Activated effector memory CD4-positive, alpha-beta T cell treated with anti-CD3 and anti-CD28 coated beads, Interleukin-2, amount 50 U/mL, for 16 hours (primary cell): ENCODE results near the gene FTL.

Experiments used
- DNase-seq: peaks from one replicate; pipeline ENCODE4 v3.0.0-alpha.2; 2020

FTL gene

GRCh38 chr19:48992581-48993174 lies 27.6 kb downstream of the FTL start:
- DNase-seq: no peak

GRCh38 chr19:48993175-48994034 lies 28.3 kb downstream of the FTL start, which contains the start of the genes GYS1 and RUVBL2:
Gene GYS1, minus strand, starts transcription at chr19:48993309. Its CDS starts 197 bp downstream, at chr19:48993112.
Gene RUVBL2, plus strand, starts transcription at chr19:48993887. Its CDS starts 25 bp downstream, at chr19:48993912.
- DNase-seq: peak; percentile 100

DNA sequence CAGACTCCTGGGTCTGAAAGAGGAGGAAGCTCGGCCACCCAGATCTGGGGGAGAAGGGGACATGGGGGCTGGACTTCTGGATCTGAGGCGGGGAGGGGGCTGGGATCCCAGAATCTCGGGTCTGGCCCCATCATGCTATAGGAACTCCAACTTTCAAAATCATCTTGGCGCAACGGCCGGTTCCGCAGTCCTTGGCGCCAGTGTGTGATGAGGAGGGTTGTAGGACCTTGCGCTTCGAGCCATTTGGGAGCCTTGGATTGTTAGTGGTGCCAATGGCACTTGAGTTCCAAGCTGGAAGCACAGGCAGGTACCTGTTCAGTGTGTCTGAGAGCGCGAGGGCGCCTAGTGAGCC lies 28.9 kb downstream of the FTL start:
- no peak for DNase-seq

- peak; percentile 80 for DNase-seq
Observed at GRCh38 chr19:48997972-48998371, 32.9 kb downstream of the FTL start.

- peak; percentile 89 for DNase-seq
Observed at GRCh38 chr19:48999481-49000325, 34.6 kb downstream of the FTL start.

DNA sequence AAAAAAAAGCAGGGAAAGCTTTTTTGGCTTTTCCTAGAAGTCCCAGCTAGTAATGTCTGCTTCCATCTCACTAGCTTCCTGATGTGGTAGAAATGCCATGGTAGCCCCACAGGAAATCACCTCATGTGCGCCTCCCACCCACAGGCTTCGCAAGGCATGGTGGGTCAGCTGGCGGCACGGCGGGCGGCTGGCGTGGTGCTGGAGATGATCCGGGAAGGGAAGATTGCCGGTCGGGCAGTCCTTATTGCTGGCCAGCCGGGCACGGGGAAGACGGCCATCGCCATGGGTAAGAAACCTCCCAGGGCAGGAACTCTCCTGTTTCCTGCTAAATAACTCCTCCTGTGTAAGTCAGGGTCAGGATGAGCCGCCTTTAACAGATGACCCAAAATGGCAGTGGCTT lies 39.0 kb downstream of the FTL start:
- DNase-seq: no peak

GRCh38 chr19:49004964-49005614 lies 40.0 kb downstream of the FTL start:
- DNase-seq: no peak

- no peak for DNase-seq
Observed at GRCh38 chr19:49006905-49007304, 41.8 kb downstream of the FTL start.

DNA sequence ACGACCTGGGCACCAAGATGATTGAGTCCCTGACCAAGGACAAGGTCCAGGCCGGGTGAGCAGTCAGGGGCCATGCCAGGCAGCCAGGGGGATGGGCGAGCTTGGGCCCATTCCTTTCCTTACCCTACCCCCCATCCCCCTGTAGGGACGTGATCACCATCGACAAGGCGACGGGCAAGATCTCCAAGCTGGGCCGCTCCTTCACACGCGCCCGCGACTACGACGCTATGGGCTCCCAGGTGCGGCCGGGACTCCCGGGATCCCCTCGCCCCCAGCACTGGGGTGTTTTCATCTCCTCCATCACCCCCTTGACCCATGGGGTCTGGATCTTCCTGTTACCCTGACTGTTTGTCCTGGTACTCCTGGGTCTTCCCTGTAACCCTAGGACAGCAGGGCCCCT lies 44.7 kb downstream of the FTL start:
- no peak for DNase-seq

- DNase-seq: no peak
Observed at GRCh38 chr19:49010453-49010852, 45.3 kb downstream of the FTL start.

DNA sequence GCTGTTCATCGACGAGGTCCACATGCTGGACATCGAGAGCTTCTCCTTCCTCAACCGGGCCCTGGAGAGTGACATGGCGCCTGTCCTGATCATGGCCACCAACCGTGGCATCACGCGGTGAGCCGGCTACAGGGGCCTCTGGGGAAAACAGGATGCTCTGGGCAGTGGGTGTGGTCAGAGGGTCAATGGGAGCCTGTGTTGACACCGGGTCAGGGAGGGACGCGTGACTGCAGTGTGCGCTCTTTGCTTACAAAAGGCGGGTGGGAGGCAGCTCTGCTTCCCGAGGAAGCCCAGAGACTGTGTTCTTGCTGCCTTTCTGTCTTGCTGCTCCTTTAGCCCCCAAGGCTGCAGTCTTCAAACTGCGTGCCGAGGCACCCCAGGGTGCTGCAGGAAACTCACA lies 46.1 kb downstream of the FTL start:
- no peak for DNase-seq

GRCh38 chr19:49014123-49014869 lies 49.2 kb downstream of the FTL start:
- DNase-seq: no peak

DNA sequence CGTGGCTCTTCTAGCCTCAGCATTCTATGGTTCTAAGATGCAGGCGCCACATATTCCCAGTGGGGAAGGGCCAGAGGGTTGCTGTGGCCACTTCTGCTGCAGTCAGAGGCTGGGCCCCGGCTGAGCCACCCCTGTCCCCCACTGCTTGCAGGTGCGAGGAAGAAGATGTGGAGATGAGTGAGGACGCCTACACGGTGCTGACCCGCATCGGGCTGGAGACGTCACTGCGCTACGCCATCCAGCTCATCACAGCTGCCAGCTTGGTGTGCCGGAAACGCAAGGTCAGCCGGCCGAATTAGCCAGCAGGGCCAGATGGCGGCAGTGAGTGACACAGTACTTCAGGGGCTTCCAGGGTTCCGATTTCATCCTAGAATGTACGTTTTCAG lies 49.8 kb downstream of the FTL start:
- DNase-seq: no peak

DNA sequence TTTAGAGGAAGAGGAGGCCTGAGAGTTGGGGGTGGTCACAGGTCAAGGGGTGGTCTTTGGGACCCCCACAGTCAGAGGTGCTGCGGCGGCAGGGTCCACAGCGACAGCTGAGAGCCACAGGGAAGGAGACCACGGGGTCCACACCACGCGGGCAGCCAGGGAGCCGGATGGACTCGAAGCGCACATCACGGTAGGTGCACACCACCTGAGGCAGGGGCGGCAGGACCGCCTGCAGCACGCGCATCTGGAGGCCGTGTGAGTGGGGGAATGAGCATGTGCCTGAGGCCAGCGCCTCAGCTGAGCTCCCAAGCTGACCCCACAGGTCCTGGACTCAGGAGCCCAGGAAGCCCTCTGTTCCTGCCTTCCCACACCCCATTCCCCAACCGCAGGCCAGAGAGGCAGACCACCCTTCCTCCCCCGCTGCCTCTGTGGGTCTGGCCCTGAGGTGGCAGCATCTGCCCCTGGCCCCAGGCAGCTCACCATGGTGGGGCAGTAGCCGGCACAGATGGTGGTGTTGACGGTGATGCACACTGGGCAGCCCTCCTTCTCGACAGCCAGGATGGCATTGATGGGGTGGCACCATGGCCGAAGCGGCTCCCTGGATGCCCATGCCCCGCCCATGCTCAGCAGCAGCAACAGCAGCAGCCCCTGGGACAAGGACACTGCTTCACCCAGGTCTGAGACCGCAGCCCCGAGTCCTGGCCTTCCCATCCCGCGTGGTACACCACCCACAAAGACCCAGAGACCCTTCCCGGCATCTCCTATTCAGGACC lies 51.1 kb downstream of the FTL start:
- DNase-seq: no peak
